Sigmoid colon (tissue), 3 donors: ENCODE measurements around the gene GABBR2.

Experiments used
- CTCF ChIP-seq, 4 experiments: fragments of 450-650 bp in 3 of 4; fragments of 200-600 bp in 1 of 4; IDR thresholded peaks; one replicate each; pipeline ENCODE4 v1.5.1; 2016 to 2019; ENCODE audit warnings: antibody characterized with exemption in 4 of 4, mild to moderate bottlenecking in 3 of 4, moderate library complexity in 2 of 4
- POLR2A ChIP-seq, 2 donors: fragments of 450-650 bp; IDR thresholded peaks; one replicate each; pipeline ENCODE4 v1.6.1; 2016; ENCODE audit warnings: antibody characterized with exemption in 2 of 2, mild to moderate bottlenecking in 2 of 2, moderate library complexity in 2 of 2

GRCh38 chr9:98298476-98298875 is 410.3 kb downstream of the GABBR2 start:
- TF ChIP-seq CTCF (IDR thresholded peaks at IDR 0.05) (no peak), POLR2A (IDR thresholded peaks at IDR 0.05) (no peak)
